ENCODE measurements around the gene LRRTM2.

- TF ChIP-seq CTCF (IDR thresholded peaks at IDR 0.05) (no peak), POLR2A (IDR thresholded peaks at IDR 0.05) (no peak)
Observed at GRCh38 chr5:138873466-138874221, 1.5 kb downstream of the LRRTM2 start.

All from lower leg skin (tissue), 3 donors.